GM12891 (cell line): ENCODE data around the gene UTRN.

ENCODE experiments used
- DNase-seq: peaks from one replicate; pipeline ENCODE4 v3.0.0; 2011; ENCODE audit warnings: low spot score; ENCODE audit not compliant: insufficient read length
- FAIRE-seq: peaks from 2 replicates; lab custom pipeline; 2011; peaks lifted over from hg19 to GRCh38; lab: Jason Lieb, UNC
- PAX5 ChIP-seq: IDR thresholded peaks from 2 replicates; pipeline ENCODE4 v1.6.1; 2011; ENCODE audit warnings: low read length, moderate library complexity, mild to moderate bottlenecking; ENCODE audit not compliant: insufficient read depth, severe bottlenecking
- POLR2A ChIP-seq: IDR thresholded peaks from 2 replicates; pipeline ENCODE4 v1.6.1; 2011; ENCODE audit warnings: low read depth, low read length, control low read depth
- POLR2AphosphoS5 ChIP-seq: IDR thresholded peaks from 2 replicates; pipeline ENCODE4 v1.6.1; 2011; ENCODE audit warnings: low read depth, low read length, control low read depth
- POU2F2 ChIP-seq: IDR thresholded peaks from 2 replicates; pipeline ENCODE4 v1.6.1; 2011; ENCODE audit warnings: low read depth, mild to moderate bottlenecking, control low read depth, low read length, moderate library complexity
- SPI1 ChIP-seq: IDR thresholded peaks from 2 replicates; pipeline ENCODE4 v1.6.1; 2011; ENCODE audit warnings: low read depth, low read length, control low read depth
- TAF1 ChIP-seq: IDR thresholded peaks from 2 replicates; pipeline ENCODE4 v1.6.1; 2011; ENCODE audit warnings: low read depth, low read length, control low read depth

Gene UTRN

DNA sequence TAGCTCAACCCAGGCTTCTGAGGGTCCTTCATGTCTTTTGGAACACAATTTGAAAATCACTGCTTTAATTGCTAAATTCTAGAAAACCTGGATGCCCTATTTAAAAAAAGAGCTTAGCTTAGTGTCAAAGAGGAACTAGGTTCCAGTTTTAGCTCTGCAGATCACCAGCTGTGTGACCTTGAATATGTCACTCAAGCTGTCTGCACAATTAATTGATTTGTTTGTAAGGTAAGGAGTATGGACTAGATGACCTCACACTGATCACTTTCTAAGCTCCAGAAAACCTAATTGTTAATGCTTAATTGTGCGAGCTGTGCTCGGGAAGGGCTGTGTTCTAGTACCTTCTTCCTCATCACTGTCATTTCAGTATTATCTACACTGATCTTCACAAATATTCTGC is 26.2 kb downstream of the UTRN start:
- no peak for DNase-seq
- FAIRE-seq = no peak
- TF ChIP-seq SPI1 (no peak), PAX5 (no peak), POLR2AphosphoS5 (no peak), POU2F2 (no peak), TAF1 (no peak), POLR2A (no peak)

DNA sequence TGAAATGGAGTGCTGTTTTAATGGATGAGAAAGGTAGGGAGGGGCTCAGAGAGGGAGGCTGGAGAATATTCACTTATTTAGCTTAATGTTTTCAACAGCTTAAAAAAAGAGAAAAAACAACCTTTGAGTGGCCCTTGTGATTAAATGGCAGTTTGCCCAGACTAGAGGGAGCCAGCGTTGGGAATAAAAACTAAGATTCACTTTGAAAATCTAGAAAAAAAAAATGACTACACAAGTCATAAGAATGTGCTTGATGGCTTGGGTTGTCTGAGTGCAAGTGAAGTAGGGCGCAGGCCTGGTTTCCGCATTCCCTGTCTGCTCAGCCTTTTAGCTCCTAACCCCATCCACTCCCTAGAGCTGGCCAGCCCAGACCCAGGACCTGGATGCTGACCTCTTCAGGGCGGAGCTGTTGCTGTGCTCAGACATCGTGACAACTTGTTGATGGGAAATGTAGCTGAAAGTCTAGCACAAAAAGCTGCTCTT is 28.9 kb downstream of the UTRN start:
- FAIRE-seq = no peak
- TF ChIP-seq POU2F2 (no peak), POLR2A (no peak), TAF1 (no peak), SPI1 (no peak), POLR2AphosphoS5 (no peak), PAX5 (no peak)
- DNase-seq = no peak

GRCh38 chr6:144314562-144314961 is 29.4 kb downstream of the UTRN start:
- no peak for TF ChIP-seq POU2F2
- no peak for TF ChIP-seq SPI1
- TF ChIP-seq POLR2A = no peak
- TF ChIP-seq PAX5 = no peak
- TF ChIP-seq TAF1 = no peak
- TF ChIP-seq POLR2AphosphoS5 = no peak
- DNase-seq (no peak), FAIRE-seq (no peak)

GRCh38 chr6:144315226-144315980 is 30.3 kb downstream of the UTRN start:
- FAIRE-seq = no peak
- TF ChIP-seq TAF1 (no peak), POLR2A (no peak), POLR2AphosphoS5 (no peak), PAX5 (no peak), POU2F2 (no peak), SPI1 (no peak)

GRCh38 chr6:144315981-144316861 is 31.1 kb downstream of the UTRN start:
- no peak for TF ChIP-seq PAX5
- no peak for TF ChIP-seq POU2F2
- no peak for TF ChIP-seq POLR2A
- no peak for TF ChIP-seq SPI1
- TF ChIP-seq TAF1 = no peak
- TF ChIP-seq POLR2AphosphoS5 = no peak
- DNase-seq = no peak
- FAIRE-seq = no peak

More at GRCh38 chr6:144315226-144315980, 30.3 kb downstream of the UTRN start:
- DNase-seq = no peak

- no peak for TF ChIP-seq PAX5
- DNase-seq (no peak), FAIRE-seq (no peak)
Measured at GRCh38 chr6:144316862-144317195, 31.7 kb downstream of the UTRN start.

DNA sequence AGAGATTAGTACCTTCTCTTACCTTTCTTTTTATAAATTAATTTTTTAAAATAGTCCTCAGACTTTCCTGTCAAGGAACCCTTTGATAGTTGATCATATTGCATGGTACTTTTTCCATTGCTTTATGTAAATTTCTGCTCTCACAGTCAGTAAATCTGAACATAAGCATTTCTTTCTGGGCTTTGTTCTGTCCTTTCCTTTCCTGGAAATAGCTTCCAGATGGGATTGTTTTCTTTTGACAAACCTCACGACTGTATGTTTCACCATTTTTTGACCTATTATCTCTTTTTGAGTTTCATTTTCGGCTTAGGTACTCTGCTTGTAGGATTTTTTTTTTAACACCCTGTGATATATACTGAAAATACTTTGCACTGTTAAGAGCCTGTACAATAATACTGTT is 32.6 kb downstream of the UTRN start:
- no peak for DNase-seq
- TF ChIP-seq POU2F2 = no peak
- TF ChIP-seq SPI1 = no peak
- TF ChIP-seq POLR2A = no peak
- TF ChIP-seq PAX5 = no peak
- TF ChIP-seq TAF1 = no peak
- no peak for TF ChIP-seq POLR2AphosphoS5
- no peak for FAIRE-seq

DNA sequence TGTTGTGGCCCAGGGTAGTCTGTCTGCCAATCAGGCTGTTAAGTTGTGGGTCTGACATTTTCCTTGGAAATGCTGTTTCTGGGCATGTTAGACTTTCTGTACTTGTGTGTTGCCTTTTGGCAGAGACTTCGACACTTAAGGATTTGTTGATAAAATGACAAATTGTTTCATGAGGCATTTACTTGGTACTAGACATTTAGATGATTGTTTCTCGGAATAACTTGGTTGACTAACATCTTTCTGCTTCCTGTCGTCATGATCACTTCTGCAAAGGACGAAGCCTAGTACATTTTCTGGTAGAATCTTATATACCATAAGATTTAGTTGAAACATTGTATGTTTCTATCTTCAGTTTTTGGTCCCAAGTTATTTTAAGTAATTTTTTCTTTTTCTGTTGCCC is 34.1 kb downstream of the UTRN start:
- no peak for FAIRE-seq
- DNase-seq = no peak
- TF ChIP-seq TAF1 = no peak
- TF ChIP-seq PAX5 = no peak
- TF ChIP-seq POLR2A = no peak
- TF ChIP-seq SPI1 = no peak
- TF ChIP-seq POU2F2 = no peak
- no peak for TF ChIP-seq POLR2AphosphoS5

GRCh38 chr6:144320741-144321140 is 35.6 kb downstream of the UTRN start:
- no peak for DNase-seq
- no peak for FAIRE-seq
- TF ChIP-seq POU2F2 (no peak), PAX5 (no peak), POLR2A (no peak)
